Measurements from ENCODE around the gene ATG5. TPM values are rescaled to one million over a fixed set of nuclear protein-coding genes. Genes with fewer than 3 reads are reported as not detected.
"Not testable (repeated sequence)": the region's sequence is repeated elsewhere in the genome, so short reads cannot be mapped to it uniquely, and the experiment has no call there.

Gene ATG5
- total RNA-seq, 1 donor from 2014 or later = 33.8 TPM

- intact Hi-C loops (cut with micrococcal nuclease) = no loop called here
Measured at GRCh38 chr6:106161311-106161874, 164.2 kb downstream of the ATG5 start.

- intact Hi-C loops (cut with micrococcal nuclease) = no loop called here
Measured at GRCh38 chr6:106160189-106160588, 165.4 kb downstream of the ATG5 start.

GRCh38 chr6:106159531-106159940 lies 166.0 kb downstream of the ATG5 start:
- intact Hi-C loops (cut with micrococcal nuclease) = no loop called here

GRCh38 chr6:106158816-106159215 lies 166.7 kb downstream of the ATG5 start:
- intact Hi-C loops (cut with micrococcal nuclease) = no loop called here

GRCh38 chr6:106156863-106157262 lies 168.7 kb downstream of the ATG5 start:
- intact Hi-C loops (cut with micrococcal nuclease) = no loop called here

- intact Hi-C loops (cut with micrococcal nuclease) = no loop called here
Measured at GRCh38 chr6:106156413-106156812, 169.1 kb downstream of the ATG5 start.

- intact Hi-C loops (cut with micrococcal nuclease) = no loop called here
Measured at GRCh38 chr6:106155219-106155830, 170.2 kb downstream of the ATG5 start.

- intact Hi-C loops (cut with micrococcal nuclease) = no loop called here
Measured at GRCh38 chr6:106154326-106154725, 171.2 kb downstream of the ATG5 start.

GRCh38 chr6:106152952-106153351 lies 172.6 kb downstream of the ATG5 start:
- intact Hi-C loops (cut with micrococcal nuclease) = no loop called here

GRCh38 chr6:106152476-106152875 lies 173.1 kb downstream of the ATG5 start:
- intact Hi-C loops (cut with micrococcal nuclease) = not testable (repeated sequence)

- intact Hi-C loops (cut with micrococcal nuclease) = loop anchor here (1.0 kb wide), 3 partner anchors 8 to 51 kb away; no protein-coding TSS in a partner anchor
Measured at GRCh38 chr6:106149472-106150069, 176.0 kb downstream of the ATG5 start.

GRCh38 chr6:106147476-106147875 lies 178.1 kb downstream of the ATG5 start:
- intact Hi-C loops (cut with micrococcal nuclease) = no loop called here

GRCh38 chr6:106146852-106147351 lies 178.7 kb downstream of the ATG5 start:
- intact Hi-C loops (cut with micrococcal nuclease) = no loop called here

GRCh38 chr6:106145741-106146227 lies 179.8 kb downstream of the ATG5 start:
- intact Hi-C loops (cut with micrococcal nuclease) = no loop called here

GRCh38 chr6:106145144-106145543 lies 180.4 kb downstream of the ATG5 start:
- intact Hi-C loops (cut with micrococcal nuclease) = no loop called here

GRCh38 chr6:106143665-106144064 lies 181.9 kb downstream of the ATG5 start:
- intact Hi-C loops (cut with micrococcal nuclease) = no loop called here

- intact Hi-C loops (cut with micrococcal nuclease) = loop anchor here (1.0 kb wide), 1 partner anchor 52 kb away; no protein-coding TSS in a partner anchor
Measured at GRCh38 chr6:106142876-106143431, 182.6 kb downstream of the ATG5 start.

GRCh38 chr6:106141441-106142237 lies 183.9 kb downstream of the ATG5 start:
- intact Hi-C loops (cut with micrococcal nuclease) = loop anchor here (1.0 to 2.0 kb wide), 7 partner anchors 8 to 81 kb away; no protein-coding TSS in a partner anchor

GRCh38 chr6:106138151-106138550 lies 187.4 kb downstream of the ATG5 start:
- intact Hi-C loops (cut with micrococcal nuclease) = no loop called here

- intact Hi-C loops (cut with micrococcal nuclease) = no loop called here
Measured at GRCh38 chr6:106136845-106137244, 188.7 kb downstream of the ATG5 start.

- intact Hi-C loops (cut with micrococcal nuclease) = no loop called here
Measured at GRCh38 chr6:106135911-106136571, 189.5 kb downstream of the ATG5 start.
